NB4 (cell line): ENCODE results near the gene TMPRSS13.

Experiments used
- DNase-seq: peaks from one replicate; pipeline ENCODE4 v3.0.0; 2010; ENCODE audit warnings: low read depth
- H3K4me3 ChIP-seq: one replicate; pipeline ENCODE4 v1.5.1; 2011; ENCODE audit warnings: mild to moderate bottlenecking, low read depth, low read length, moderate library complexity
- MYC ChIP-seq: IDR thresholded peaks from 2 replicates; pipeline ENCODE4 v1.6.1; 2011; ENCODE audit warnings: low read depth, low read length
- POLR2A ChIP-seq: IDR thresholded peaks from 2 replicates; pipeline ENCODE4 v1.6.1; 2011; ENCODE audit warnings: mild to moderate bottlenecking; ENCODE audit not compliant: insufficient read length; ENCODE audit errors: extremely low read depth
- TF ChIP-seq, protein P1 (sequence below): IDR thresholded peaks from 2 replicates; pipeline ENCODE4 v1.6.1; 2011; ENCODE audit warnings: low read depth, low read length
- TF ChIP-seq, protein P2 (sequence below): IDR thresholded peaks from one replicate; pipeline ENCODE4 v1.5.1; 2012; ENCODE audit warnings: low read depth, low read length

The TMPRSS13 gene

DNA sequence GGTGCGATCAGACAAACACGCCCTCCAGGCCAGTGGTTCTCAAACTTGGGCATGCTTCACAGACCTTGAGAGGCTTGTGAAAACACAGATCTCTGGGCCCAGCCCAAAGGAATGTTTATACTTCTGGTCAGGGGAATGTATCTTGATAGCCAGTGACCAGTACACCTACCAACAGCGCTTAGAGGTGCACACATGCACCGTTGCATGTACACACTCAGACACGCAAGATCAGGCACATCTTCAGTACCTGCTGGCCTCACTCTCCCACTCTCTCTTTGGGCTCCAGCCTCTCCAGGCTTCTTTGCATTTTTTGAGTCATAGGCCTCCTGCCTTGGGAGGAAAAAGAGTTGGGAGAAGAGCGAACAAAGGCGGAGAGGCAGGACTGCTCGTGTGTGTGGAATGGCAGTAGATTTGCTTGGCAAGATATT, 41.0 kb downstream of the TMPRSS13 start:
- H3K4me3 ChIP-seq: no peak overlapping the region
- TF ChIP-seq, protein P1, sequence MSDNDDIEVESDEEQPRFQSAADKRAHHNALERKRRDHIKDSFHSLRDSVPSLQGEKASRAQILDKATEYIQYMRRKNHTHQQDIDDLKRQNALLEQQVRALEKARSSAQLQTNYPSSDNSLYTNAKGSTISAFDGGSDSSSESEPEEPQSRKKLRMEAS: no peak
- TF ChIP-seq, protein P2, sequence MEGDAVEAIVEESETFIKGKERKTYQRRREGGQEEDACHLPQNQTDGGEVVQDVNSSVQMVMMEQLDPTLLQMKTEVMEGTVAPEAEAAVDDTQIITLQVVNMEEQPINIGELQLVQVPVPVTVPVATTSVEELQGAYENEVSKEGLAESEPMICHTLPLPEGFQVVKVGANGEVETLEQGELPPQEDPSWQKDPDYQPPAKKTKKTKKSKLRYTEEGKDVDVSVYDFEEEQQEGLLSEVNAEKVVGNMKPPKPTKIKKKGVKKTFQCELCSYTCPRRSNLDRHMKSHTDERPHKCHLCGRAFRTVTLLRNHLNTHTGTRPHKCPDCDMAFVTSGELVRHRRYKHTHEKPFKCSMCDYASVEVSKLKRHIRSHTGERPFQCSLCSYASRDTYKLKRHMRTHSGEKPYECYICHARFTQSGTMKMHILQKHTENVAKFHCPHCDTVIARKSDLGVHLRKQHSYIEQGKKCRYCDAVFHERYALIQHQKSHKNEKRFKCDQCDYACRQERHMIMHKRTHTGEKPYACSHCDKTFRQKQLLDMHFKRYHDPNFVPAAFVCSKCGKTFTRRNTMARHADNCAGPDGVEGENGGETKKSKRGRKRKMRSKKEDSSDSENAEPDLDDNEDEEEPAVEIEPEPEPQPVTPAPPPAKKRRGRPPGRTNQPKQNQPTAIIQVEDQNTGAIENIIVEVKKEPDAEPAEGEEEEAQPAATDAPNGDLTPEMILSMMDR: no peak
- TF ChIP-seq MYC: no peak
- TF ChIP-seq POLR2A: no peak
- no peak for DNase-seq

DNA sequence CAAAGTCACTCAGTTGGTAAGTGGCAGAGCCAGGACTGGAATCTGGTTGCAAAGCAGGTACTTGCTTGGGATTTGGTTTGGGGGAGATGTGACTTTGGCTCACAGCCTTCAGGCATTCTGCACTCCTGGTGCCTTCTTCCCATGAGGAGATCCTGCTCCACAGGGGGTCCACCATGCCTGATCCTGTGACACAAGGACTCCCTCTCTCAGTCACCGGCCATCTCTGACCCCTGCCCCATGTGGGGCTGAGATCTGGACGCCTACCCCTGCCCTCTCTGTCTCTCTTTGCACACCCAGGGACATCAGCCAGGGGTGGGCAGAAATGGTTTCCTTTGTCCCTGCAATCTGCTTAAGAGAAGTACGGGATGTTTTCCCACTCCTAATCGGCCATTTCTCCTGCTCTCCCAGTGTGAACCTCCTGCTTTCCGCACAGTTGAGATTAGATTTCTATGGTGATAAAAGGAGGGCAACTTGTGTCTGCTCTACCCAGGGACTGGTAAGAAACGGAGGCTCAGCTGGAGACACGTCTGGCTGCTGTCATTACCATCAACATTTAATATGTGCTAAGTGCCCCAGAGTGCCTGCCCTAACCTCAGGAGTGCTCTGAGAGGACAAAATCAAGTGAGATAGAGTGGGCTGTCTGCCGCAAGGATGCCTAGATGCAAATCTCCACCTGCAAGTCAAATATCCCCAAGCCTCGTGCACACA, 41.6 kb downstream of the TMPRSS13 start:
- H3K4me3 ChIP-seq: no peak overlapping the region
- TF ChIP-seq, protein P2: no peak
- TF ChIP-seq POLR2A: no peak
- no peak for TF ChIP-seq MYC
- TF ChIP-seq, protein P1: no peak
- no peak for DNase-seq

DNA sequence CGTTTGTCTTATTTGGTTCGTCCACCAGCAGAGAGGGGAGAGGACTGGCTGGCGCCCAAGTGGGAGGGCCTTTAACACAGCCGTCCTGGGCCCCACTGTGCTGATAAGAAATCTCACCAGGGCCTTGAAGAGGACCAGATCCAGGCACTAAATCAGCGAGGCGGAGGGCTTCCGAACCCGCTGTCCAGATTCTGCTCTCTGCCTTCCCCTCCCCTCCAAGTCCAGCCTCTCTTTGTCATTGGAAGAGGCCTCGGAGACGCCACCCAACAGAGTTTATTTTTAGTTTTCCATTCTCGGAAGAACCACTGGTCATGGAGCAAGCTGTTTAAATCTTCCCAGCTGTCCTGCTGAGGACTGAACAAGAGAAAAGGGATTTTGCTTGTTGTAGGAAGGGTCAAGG, 43.4 kb downstream of the TMPRSS13 start:
- DNase-seq: no peak
- TF ChIP-seq MYC (no peak), POLR2A (no peak)
- TF ChIP-seq, protein P2: no peak
- TF ChIP-seq, protein P1: no peak
- no peak overlapping the region for H3K4me3 ChIP-seq

DNA sequence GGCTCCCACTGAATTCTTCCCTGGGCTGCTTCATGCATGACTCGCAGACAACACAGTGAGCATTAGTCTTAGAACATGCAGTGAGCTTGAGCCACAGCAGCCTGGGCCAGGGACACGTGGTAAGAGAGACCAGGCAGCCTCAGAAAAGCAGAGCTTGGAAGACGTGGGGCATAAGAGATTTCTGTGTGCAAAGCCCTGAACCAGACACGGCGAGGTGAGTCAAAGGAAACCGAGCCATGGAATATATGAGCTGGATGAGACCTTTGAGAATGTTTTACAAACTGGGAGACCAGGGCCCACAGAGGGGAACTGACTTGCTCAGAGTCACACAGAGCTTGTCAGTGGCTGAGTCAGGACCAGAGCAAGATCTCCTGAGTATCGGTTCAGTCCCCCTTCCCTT, 44.2 kb downstream of the TMPRSS13 start:
- DNase-seq: no peak
- TF ChIP-seq, protein P1: no peak
- no peak overlapping the region for H3K4me3 ChIP-seq

DNA sequence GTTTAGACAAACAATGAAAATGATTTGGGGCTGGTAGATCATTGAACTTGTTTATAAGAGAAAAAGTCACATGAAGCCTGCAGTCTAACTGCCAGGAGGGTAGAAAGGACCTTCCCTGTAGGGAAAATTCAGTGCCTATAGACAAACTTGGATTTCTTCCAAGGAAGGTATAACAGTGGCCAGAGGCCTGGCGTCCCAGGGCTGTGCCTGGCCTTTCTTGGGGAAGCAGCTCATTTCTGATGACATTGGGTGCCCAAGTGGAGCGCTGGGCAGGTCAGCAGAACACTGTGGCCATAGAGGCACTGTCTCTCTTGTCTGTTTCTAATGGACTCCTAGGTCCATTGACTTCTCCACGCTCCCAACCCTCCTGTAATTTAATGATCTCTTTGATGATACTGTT, 46.1 kb downstream of the TMPRSS13 start:
- H3K4me3 ChIP-seq: no peak overlapping the region

DNA sequence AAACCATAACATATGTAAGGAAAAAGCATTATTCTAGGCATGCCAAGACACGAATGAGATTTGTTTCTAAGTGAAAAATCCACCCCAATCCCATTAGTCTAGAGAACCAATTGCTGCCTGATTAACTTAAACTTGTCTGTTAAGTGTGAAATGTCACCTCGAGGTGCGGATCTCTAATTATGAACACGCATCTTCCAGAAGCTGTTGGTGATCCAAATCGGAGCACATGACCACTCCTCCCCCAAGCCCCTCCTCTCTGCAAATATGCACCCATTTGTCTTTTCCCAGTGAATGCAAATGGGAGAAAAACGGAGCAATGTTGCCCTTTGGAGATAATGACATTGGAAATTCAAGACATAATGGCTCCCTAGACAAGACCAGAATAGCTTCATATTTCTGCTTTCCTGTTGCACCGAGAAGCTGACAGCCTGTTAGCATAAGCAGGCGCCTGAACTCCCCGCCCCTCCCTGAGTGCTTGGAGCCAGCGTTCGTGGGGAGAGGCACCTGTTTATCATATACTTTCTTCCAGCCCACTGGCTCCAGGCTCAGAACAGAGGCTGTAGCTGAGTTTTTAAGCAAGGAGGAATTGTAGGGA, 46.8 kb downstream of the TMPRSS13 start:
- no peak overlapping the region for H3K4me3 ChIP-seq
- TF ChIP-seq, protein P2: no peak
- no peak for TF ChIP-seq POLR2A
- TF ChIP-seq, protein P1: no peak
- no peak for TF ChIP-seq MYC
- no peak for DNase-seq

More for the DNA sequence above, 46.1 kb downstream of the TMPRSS13 start:
- TF ChIP-seq POLR2A (no peak), MYC (no peak)
- TF ChIP-seq, protein P1: no peak
- TF ChIP-seq, protein P2: no peak
- no peak for DNase-seq
